ENCODE measurements around the gene PERCC1. TPM values are rescaled to one million over a fixed set of nuclear protein-coding genes. Genes with fewer than 3 reads are reported as not detected.

The PERCC1 gene
- total RNA-seq, 6 donors from 2014 or later = 0.27 to 2.2 TPM; not detected in 4

DNA sequence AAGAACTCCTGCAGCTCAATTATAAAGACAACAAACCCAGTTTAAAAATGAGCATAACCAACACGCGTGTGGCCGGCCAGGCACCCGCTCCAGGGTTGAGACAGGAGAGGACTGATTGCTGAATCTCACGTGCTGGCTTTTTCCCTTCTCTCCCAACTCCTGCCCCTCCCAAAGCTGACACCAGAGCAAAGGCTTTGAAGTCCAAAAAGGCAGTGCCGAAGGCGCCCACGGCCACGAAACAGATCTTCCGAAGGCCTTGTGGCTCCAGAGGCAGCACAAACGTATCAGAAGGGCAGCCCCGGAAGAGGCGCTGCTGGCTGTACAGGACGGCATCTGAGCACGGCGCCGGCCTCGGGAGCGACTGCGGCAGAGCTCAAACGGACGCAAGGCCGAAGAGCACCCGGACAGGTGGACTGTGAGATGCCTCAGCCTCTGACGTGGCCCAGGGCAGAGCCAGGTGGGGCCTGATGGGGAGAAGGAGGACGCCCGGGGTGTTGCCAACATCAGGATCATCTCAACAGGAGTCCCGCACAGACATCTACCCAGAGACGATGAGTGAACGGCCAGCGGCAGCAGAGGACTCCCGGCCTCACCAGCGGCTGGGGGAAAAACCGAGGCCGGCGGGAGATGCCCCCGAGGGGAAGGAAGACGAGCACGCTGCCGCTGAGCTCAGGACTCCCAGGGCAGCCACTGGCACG is 33.5 kb downstream of the PERCC1 start:
- TF ChIP-seq POLR2A (IDR thresholded peaks at IDR 0.05) = no peak
- TF ChIP-seq, protein P1, sequence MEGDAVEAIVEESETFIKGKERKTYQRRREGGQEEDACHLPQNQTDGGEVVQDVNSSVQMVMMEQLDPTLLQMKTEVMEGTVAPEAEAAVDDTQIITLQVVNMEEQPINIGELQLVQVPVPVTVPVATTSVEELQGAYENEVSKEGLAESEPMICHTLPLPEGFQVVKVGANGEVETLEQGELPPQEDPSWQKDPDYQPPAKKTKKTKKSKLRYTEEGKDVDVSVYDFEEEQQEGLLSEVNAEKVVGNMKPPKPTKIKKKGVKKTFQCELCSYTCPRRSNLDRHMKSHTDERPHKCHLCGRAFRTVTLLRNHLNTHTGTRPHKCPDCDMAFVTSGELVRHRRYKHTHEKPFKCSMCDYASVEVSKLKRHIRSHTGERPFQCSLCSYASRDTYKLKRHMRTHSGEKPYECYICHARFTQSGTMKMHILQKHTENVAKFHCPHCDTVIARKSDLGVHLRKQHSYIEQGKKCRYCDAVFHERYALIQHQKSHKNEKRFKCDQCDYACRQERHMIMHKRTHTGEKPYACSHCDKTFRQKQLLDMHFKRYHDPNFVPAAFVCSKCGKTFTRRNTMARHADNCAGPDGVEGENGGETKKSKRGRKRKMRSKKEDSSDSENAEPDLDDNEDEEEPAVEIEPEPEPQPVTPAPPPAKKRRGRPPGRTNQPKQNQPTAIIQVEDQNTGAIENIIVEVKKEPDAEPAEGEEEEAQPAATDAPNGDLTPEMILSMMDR (IDR thresholded peaks at IDR 0.05) = no peak
- TF ChIP-seq EP300 (IDR thresholded peaks at IDR 0.05) = no peak
- no peak for TF ChIP-seq POLR2AphosphoS5 (IDR thresholded peaks at IDR 0.05)
- Histone ChIP-seq H3K27ac (no peak overlapping the region), H3K27me3 (no peaks in the 10 kb centered on the region), H3K36me3 (peaks cover 9 to 45% (median 24%) of the 10 kb centered on the region in 4 donors), H3K4me3 (no peak overlapping the region), H3K9me3 (no peaks in the 10 kb centered on the region), H3K4me1 (peaks cover 0 to 8% (median 2%) of the 10 kb centered on the region in 4 donors)
- WGBS, 2 donors = 90 to 93% methylated on average over 39 to 41 of the region's 41 CpGs
- ATAC-seq (ENCODE audit: low FRiP score in 2 of 2) (no peak), DNase-seq (peak in 1 of 2 donors; percentile 79)

DNA sequence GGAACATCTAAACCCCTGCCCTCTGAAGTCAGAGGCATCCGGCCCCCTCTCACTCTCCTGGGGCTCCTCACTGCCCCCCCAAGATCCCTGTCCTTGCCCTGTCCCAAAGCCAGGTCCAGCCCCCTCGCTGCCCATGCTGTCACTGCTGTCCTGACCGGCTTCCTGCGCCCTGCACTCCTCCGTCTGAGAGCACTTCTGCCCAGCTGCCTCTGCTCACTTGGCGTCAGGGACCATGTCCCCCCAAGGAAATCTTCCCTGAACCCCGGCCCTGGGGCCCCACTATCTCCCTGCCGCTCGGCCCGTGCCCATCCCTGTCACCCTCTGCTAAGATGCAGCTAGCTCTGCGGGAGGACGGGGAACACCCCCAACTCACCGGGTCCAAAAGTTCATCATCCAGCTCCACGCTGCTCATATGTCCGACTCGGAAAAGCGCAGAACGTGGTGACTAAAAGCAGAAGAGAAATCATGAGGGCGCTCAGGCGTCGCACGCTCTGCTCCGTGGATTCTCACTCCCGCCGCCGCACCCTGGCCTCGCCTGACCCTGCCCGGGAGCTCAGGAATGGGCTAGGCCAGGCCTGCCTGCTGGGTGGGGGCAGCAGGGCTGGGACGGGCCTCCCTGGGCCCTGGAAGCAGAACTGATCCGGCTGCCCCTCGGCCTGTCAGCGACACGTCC is 34.2 kb downstream of the PERCC1 start:
- H3K27ac ChIP-seq = no peak overlapping the region
- H3K27me3 ChIP-seq = no peaks in the 10 kb centered on the region
- WGBS, 2 donors = 88 to 91% methylated on average over 29 to 32 of the region's 33 CpGs
- H3K4me3 ChIP-seq = no peak overlapping the region
- TF ChIP-seq POLR2A (IDR thresholded peaks at IDR 0.05) (no peak), POLR2AphosphoS5 (IDR thresholded peaks at IDR 0.05) (no peak), EP300 (IDR thresholded peaks at IDR 0.05) (no peak)
- TF ChIP-seq, protein P1 (IDR thresholded peaks at IDR 0.05) = no peak
- peaks cover 0 to 11% (median 4%) of the 10 kb centered on the region in 4 donors for H3K4me1 ChIP-seq
- peaks cover 9 to 42% (median 22%) of the 10 kb centered on the region in 4 donors for H3K36me3 ChIP-seq
- ATAC-seq (ENCODE audit: low FRiP score in 2 of 2) (no peak), DNase-seq (no peak)
- H3K9me3 ChIP-seq = no peaks in the 10 kb centered on the region

DNA sequence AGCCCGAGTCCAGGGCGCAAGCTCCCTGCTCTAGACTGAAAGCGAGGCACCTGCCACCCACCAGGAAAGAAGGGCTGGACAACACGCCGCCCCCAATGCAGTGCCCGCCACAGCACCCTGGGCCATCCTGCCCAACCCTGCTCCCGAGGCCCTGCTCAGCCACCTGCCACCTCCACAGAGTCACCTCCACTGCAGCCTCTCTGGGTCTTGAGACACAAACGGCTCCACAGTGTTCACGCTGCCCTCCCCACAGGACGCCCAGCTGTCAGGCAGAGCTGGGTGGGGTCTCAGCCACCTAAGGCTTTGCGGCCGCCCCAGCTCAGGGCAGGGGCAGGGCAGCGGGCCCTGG is 34.7 kb downstream of the PERCC1 start:
- no peaks in the 10 kb centered on the region for H3K9me3 ChIP-seq
- H3K27ac ChIP-seq = no peak overlapping the region
- H3K4me1 ChIP-seq = peaks cover 0 to 16% (median 8%) of the 10 kb centered on the region in 4 donors
- H3K4me3 ChIP-seq = no peak overlapping the region
- peaks cover 8 to 37% (median 17%) of the 10 kb centered on the region in 4 donors for H3K36me3 ChIP-seq
- TF ChIP-seq, protein P1 (IDR thresholded peaks at IDR 0.05) = no peak
- no peak for TF ChIP-seq POLR2AphosphoS5 (IDR thresholded peaks at IDR 0.05)
- no peak for TF ChIP-seq EP300 (IDR thresholded peaks at IDR 0.05)
- TF ChIP-seq POLR2A (IDR thresholded peaks at IDR 0.05) = no peak
- DNase-seq = peak in 1 of 2 donors; percentile 71
- WGBS, 2 donors = 98 to 100% methylated on average over 3 to 7 of the region's 13 CpGs
- H3K27me3 ChIP-seq = no peaks in the 10 kb centered on the region
- no peak for ATAC-seq (ENCODE audit: low FRiP score in 2 of 2)

- no peaks in the 10 kb centered on the region for H3K27me3 ChIP-seq
- H3K9me3 ChIP-seq = no peaks in the 10 kb centered on the region
- ATAC-seq (ENCODE audit: low FRiP score in 2 of 2) (no peak), DNase-seq (peak in 1 of 2 donors; percentile 81)
- H3K36me3 ChIP-seq = peaks cover 3 to 32% (median 12%) of the 10 kb centered on the region in 4 donors
- H3K4me3 ChIP-seq = no peak overlapping the region
- no peak overlapping the region for H3K27ac ChIP-seq
- TF ChIP-seq EP300 (IDR thresholded peaks at IDR 0.05) = no peak
- TF ChIP-seq, protein P1 (IDR thresholded peaks at IDR 0.05) = no peak
- TF ChIP-seq POLR2AphosphoS5 (IDR thresholded peaks at IDR 0.05) = no peak
- TF ChIP-seq POLR2A (IDR thresholded peaks at IDR 0.05) = no peak
- 90 to 94% methylated on average over 21 to 24 of the region's 24 CpGs for WGBS, 2 donors
- peaks cover 0 to 21% (median 12%) of the 10 kb centered on the region in 4 donors for H3K4me1 ChIP-seq
Observed at GRCh38 chr16:1466054-1466453, 35.2 kb downstream of the PERCC1 start.
